ENCODE results near the gene IDI2. TPM values are rescaled to one million over a fixed set of nuclear protein-coding genes. Genes with fewer than 3 reads are reported as not detected.

The IDI2 gene
- polyA plus RNA-seq, 3 donors: 0.11 TPM; not detected in 2

DNA sequence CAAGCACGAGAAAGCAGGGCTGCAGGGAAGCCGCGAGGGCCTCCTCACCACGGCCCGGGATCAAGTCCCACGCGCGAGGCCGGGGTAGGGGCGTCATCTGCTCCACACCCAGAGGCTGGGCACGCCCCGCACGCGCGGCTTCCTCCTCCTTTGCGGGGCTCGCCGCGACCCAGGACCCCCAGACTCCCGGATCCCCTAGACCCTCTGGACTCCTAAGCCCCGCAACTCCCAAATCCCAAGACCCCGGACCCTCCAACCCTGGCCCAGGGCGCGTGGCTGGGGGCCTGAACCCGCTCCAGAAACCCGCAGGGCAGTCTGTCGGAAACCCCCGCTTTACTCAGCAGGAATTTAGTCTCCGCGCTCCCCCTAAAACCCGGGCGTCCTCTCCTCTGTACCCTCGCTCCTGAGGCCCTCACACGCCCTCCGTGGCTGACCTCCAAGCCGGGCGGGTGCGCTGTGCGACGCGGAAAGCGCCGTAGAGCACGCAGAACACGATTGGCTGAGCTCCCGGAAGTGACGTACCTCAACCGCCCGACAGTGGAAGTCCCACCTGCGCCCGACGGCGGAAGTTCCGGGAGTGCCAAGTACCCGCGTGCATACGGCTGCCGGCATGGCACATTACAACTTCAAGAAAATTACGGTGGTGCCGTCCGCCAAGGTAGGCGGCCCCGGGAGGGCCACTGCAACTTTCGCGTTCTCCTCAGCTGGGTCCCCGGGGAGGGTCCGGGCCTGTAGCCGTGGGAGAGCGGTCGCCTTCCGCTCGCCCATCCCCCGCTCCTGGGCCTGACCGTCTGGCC, 37.6 kb downstream of the IDI2 start, which contains the start of gene GTPBP4:
Gene GTPBP4, plus strand, starts transcription at position 565 of the 797 bp plus-strand sequence. Its CDS starts 46 bp downstream, at position 611.
- DNase-seq (ENCODE audit: extremely low read depth in 1 of 11, low read depth in 9 of 11, low spot score in 4 of 11): peak; percentile 90 to 98 (median 96)

DNA sequence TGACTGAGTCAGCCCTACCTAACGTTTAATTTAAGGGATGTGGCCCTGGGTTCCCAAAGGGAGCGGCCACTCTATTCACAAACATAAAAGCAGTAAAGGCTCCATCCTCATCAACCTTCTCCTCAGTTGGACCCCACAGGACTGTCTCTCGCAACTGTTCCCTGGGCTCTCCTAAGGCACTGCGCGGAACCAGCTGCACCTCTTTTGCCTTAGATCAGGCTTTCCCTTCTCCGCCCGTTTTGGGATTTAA, 38.1 kb downstream of the IDI2 start:
- no peak for DNase-seq (ENCODE audit: extremely low read depth in 1 of 11, low read depth in 9 of 11, low spot score in 4 of 11)

DNA sequence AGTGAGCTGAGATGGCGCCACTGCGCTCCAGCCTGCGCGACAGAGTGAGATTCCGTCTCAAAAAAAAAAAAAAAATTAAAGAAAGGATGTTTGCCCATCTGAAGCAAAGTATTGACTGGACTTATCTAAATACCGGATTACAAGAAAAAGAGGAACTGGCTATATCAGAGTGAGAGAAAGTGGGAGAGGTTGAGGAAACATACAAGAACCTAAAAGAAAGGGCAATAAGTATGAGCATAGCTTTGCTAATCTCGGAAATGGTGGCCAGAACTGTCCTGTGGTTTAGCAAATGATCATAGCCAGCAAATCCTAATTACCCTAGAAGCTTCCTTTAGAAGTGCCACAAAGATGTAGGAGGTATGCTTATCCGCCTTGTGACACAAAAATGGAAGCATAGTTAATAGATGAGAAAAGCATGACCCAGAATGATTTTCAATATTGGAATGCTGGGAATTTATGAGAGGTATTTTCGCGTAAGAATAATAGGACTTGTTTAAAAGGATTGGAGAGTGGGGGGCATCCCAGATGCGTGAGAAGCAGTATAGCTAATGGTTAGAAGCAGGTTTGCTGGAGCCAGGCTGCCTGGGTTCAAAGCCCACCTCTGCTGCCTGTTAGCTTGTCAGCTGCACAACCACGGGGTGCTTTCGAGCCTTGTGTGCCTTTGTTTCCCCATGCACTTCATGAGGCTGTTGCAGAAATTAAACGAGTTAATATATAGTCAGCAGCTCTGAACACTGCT, 38.6 kb downstream of the IDI2 start:
- no peak for DNase-seq (ENCODE audit: extremely low read depth in 1 of 11, low read depth in 9 of 11, low spot score in 4 of 11)

DNA sequence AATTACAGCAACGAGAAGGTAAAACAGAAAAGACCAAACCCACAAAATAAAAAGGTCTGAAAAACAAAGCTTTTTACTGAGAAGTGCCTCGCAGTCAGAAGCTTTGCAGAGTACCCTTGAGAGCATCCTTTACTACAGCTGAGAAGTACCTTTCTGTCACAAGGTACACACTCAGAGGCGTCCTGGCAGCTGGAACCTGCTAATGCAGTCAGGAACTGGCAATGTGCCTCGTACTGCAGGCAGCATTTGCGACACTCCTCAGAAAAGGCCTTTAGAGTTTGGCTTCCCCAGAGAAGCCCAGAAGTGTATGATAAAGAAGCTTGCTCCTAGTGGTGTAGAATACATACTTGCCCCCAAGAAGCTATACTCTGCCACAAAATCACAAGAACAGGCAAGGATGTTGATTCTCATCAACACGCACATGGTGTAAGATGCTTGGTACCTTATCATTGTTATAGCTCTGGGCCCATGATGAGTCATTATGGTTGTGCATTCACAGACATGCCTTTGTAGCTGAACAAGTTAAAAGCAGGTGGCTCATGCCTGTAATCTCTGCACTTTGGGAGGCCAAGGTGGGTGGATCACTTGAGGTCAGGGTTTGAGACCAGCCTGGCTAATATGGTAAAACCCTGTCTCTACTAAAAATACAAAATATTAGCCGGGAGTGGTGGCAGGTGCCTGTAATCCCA, 39.4 kb downstream of the IDI2 start:
- no peak for DNase-seq (ENCODE audit: extremely low read depth in 1 of 11, low read depth in 9 of 11, low spot score in 4 of 11)

DNA sequence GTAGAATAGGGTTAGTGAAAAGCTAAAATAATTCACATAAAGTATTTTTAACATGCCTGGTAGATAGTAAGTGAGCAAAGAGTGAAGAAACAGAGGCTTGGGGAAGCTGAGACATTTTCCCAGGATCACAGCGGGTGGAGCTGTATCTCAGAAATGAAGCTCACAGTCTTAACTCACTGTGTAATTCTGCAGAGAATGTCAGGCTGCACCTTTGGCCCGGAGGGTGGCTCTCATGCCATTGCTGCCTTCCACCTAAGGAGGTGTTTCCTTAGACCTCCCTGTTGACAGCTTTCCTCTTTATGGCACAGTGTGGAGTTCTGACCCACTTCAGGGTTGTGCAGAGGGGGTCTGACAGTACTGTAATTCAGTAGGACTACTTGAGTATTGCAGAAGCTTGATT, 40.3 kb downstream of the IDI2 start:
- no peak for DNase-seq (ENCODE audit: extremely low read depth in 1 of 11, low read depth in 9 of 11, low spot score in 4 of 11)

DNA sequence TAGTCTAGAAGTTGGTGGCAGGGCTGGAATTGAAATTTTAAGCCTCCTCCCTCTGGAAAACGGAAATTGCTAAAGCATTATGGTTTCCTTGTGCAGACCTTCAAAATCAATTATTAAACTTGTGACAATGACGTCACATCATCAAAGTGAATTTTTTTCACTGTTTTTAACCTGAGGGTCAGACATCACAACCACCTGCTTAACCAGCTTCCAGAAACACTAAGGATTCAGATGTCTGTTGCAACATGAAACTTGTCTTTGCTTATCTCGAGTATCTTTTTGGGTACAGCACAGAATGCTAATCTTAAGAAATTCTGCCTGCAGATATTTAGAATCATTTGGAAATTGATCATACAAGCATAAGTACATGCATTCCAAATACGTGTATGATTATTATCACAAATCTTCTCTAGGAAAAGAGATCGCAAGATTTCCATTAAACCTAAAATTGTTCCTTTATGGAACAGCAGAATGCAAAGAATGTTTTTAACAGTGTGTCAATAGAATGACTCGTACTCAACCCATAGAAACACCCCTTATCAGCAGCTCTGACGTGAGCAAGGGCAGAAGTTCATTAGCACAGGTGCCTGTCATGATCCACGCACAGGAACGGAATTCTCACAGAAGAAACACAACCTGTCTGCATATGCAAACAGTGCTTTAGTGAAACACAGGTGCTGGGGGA, 41.5 kb downstream of the IDI2 start:
- no peak for DNase-seq (ENCODE audit: extremely low read depth in 1 of 11, low read depth in 9 of 11, low spot score in 4 of 11)

DNA sequence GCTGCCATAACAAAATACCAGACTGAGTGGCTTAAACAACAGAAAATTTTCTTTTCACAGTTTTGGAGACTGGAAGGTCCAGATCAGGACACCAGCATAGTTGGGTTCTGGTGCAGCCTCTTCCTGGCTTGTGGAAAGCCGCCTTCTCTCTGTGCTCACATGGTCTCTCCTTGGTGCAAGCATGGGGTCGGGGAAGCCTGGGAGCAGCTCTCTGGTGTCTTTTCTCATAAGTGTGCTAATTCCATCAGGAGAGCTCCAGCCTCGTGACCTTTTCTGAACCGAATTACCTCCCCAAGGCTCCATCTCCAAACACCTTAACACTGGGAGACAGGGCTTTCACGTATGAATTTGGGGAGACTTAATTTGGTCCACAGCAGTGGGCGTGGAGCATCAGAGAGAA, 42.3 kb downstream of the IDI2 start:
- no peak for DNase-seq (ENCODE audit: extremely low read depth in 1 of 11, low read depth in 9 of 11, low spot score in 4 of 11)

DNA sequence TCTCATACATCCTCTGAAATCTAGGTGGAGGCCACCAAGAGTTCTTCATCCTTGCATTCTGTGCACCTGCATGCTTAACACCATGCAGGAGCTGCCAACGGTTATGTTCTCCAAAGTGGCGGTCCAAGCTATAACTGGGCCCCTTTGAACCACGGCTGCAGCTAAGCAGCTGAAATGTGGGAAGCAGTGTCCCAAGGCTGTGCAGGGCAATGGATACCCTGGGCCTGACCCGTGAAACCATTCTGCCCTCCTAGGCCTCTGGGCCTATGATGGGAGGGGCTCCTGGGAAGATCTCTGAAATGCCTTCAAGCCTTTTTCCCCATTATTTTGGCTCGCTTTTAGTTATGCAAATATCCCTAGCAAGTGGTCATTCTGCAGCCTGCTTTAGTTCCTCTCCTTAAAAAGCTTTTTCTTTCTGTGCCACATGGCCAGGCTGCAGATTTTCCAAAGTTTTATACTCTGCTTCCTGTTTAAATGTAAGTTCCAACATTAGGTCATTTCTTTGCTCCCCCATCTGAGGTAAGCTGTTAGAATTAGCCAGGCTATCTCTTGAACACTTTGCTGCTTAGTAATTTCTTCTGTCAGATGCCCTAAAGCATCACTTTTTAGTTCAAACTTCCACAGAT, 45.1 kb downstream of the IDI2 start:
- no peak for DNase-seq (ENCODE audit: extremely low read depth in 1 of 11, low read depth in 9 of 11, low spot score in 4 of 11)

DNA sequence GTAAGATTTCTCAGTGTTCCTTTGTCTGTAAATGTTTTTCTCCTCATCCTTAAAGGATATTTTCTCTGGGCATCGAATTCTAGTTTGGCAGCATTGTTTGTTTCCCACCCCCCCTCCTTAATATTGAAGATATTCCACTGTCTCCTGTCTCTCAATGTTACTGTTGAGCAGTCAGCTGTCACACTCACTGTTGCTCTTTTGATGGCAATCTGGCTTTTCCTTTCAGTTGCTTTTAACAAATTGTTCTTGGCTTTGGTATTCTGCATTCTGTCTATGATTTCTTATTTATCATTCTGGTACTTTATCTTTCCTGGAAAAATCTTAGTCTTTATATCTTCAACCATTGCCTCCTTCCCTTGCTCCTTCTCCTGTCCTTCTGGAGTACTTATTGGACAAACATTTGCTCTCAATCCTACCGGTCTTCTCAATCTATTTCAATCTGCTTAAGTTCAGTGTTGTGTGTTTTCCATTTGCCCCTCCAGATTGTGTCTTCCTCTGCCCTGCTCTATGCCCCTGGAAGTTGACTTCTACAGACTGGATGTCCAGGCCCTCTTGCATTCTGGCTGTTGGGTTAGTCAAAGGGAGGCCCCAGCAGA, 46.7 kb downstream of the IDI2 start:
- no peak for DNase-seq (ENCODE audit: extremely low read depth in 1 of 11, low read depth in 9 of 11, low spot score in 4 of 11)

DNA sequence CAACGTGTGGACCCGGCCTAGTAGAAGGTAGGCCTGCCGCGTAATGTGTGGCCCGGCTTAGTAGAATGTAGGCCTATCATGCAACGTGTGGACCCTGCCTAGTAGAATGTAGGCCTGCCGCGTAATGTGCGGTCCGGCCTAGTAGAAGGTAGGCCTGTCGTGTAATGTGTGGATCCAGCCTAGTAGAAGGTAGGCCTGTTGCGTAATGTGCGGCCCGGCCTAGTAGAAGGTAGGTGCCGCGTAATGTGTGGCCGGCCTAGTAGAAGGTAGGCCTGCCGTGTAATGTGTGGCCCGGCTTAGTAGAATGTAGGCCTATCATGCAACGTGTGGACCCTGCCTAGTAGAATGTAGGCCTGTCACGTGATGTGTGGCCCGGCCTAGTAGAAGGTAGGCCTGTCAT, 49.3 kb downstream of the IDI2 start:
- DNase-seq (ENCODE audit: extremely low read depth in 1 of 11, low read depth in 9 of 11, low spot score in 4 of 11): no peak

DNA sequence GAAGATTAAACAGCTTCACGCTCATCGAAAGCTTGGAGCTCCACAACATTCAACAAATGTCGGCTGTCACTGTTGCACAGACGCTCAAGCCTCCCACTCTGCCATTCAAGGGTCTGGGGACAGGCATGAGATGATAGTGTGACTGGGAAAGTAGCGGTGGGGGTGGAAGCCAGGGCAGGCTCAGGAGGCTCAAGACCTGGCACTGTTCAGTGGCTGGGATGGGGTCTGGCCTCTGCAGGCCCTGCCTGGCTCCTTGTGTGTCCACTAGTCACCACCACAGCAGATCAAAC, 50.9 kb downstream of the IDI2 start:
- no peak for DNase-seq (ENCODE audit: extremely low read depth in 1 of 11, low read depth in 9 of 11, low spot score in 4 of 11)

DNA sequence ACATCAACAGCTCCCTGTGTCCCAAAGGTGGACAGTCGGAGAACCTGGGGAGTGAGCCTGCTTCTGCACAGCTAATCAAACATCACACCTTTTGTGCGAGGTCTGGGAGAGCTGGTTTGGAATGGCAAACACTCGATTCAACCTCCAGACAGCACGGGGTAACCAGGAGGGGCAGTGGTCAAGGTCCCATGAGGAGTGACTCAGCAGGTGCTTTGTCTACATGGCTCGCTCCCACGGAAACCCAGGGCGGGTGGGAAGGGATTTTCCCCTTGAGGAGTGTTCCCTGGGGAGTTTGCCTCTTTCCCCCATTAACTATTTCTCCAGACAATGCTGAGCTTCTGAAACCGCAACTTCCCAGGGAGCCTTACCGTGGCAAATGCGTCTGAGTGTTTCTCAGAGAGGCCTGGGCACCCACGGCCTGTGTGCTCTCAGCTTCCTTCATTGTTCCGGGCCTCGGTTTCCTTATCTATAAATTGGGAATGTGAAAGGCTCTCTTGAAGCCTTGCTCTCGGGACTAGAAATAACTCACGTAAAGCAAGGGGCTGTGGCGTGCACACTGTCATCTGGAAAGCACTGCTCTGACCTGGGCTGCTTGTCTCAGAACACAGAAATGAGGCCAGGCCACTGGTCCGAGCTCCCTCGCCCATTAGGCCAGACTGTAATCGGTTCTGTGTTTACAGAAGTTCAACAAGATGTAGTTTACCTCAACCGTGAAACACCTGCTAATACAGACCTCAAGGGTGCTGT, 51.4 kb downstream of the IDI2 start:
- no peak for DNase-seq (ENCODE audit: extremely low read depth in 1 of 11, low read depth in 9 of 11, low spot score in 4 of 11)

DNA sequence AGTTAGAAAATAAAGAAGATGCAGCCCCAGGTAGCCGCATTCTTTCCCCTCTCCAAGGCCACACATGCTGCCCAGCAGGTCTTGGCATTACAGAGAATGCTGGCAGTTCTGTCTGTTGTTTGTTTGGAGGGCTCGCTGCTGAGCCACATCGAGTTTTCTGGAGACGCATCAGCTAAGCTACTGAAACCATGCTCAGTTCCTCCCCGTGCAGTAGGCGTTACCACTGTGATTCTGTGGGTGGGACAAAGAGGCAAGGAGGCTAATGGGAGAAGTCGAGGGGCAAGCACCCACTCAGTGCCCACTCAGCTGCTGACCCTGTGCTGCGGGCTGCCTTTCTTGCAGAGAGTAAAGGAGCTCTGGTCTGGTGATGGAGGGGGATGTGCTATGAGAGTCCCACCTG, 52.9 kb downstream of the IDI2 start:
- no peak for DNase-seq (ENCODE audit: extremely low read depth in 1 of 11, low read depth in 9 of 11, low spot score in 4 of 11)

DNA sequence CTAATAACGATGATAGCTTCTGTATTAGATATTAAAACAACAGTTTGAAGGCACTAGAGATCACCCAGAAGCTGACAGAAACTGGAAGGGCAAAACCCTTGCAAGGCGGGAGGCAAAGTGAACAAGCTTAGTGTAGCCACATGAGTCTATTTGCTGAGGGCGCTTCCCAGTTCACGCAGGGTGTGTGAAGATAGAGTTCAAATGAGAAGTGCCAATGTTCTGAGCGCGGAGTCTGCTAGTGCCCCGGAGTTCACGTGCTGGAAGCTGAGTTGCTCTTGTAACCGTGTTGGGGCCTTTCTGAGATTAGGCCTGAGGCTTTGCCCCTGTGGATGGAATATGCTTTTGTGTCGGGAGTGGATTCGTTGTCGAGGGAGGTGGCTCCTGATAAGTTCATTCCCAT, 54.0 kb downstream of the IDI2 start:
- no peak for DNase-seq (ENCODE audit: extremely low read depth in 1 of 11, low read depth in 9 of 11, low spot score in 4 of 11)

DNA sequence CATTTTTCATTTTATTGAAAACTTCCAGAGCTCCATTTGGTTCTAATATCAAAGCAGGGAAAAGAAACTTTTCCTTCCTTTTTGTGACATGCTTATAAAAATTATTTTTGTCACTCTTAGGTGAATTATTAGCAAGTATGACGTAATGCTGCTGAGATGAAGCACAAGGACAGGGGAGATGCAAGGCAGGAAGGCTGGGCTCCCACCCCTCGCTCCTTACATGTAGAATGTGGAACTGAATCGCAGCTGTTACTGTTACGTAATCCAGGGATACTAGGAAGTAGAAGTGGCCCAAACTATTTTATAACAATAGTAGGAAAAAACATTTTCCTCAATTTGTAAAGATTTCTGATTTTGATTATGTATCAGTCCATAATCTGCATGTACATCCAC, 54.5 kb downstream of the IDI2 start:
- no peak for DNase-seq (ENCODE audit: extremely low read depth in 1 of 11, low read depth in 9 of 11, low spot score in 4 of 11)

DNA sequence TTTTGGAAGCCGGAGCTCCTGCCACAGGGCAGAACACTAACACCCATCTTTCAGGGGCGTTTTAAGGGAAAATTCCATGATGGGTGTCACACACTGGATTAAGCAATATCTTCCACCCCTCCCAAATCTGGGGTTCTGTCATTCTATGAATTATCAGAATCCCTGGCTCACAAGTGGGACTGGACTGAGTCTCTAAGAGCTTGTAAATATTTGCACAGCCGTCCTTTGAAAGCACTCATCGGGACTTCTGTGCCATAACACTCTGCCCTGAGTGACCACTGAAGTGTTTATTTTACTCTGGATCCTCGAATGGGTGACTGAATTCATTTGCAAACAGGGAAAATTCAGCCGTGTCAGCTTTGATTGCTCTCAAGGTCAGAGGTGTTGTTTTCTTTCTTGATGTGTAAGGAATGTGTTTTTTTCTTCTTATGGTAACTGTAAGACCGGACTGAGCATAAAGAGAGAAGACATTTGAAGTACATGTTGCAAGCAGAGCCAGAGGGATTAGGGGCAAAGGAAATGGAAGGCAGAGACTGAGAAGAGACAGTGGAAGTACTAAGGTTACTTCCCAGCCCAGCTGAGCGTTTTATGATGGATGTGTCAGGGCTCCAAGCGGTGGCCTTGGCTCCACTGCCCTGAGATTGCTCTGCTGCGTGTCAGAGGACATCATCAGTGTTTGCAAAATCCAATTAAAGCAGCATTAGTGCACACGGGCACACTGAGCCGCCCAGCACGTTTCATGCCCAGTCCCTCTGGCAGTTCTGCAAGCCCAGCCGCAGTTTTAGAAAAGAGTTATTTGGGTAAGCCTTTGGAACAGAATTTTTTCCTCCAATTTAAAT, 55.1 kb downstream of the IDI2 start:
- peak in 1 of 11 donors; percentile 11 for DNase-seq (ENCODE audit: extremely low read depth in 1 of 11, low read depth in 9 of 11, low spot score in 4 of 11)

DNA sequence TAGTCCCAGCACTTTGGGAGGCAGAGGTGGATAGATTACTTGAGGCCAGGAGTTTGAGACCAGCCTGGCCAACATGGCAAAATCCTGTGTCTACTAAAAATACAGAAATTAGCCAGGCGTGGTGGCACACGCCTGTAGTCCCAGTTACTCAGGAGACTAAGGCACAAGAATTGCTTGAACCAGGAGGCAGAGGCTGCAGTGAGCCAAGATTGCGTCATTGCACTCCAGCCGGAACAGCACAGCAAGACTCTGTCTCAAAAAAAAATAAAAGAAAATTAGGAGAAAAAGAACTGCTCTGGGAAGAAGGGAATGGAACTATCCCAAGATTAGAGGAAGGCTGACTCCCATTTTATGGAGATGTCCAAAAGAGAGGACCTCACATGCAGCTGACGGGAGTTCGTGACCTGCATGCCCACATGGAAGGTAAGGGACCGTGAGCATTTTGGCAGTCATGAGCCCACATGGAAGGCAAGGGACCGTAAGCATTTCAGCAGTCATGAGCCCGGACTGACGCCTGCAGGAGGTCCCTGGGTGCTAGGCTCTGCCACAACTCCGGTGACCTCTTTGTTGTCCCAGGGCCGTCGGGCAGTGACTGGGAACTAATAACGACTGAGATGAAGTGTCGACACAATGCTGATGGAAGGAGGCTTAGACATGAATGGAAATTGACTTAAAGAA, 56.0 kb downstream of the IDI2 start:
- DNase-seq (ENCODE audit: extremely low read depth in 1 of 11, low read depth in 9 of 11, low spot score in 4 of 11): no peak

Data from renal cortex interstitium (tissue), 11 donors.